Measurements from ENCODE around the gene DPYD. TPM values are rescaled to one million over a fixed set of nuclear protein-coding genes. Genes with fewer than 3 reads are reported as not detected.

The DPYD gene
- polyA plus RNA-seq, 1 of the 3 experiments (the other 2 are of a cell fraction) = 23.0 TPM

DNA sequence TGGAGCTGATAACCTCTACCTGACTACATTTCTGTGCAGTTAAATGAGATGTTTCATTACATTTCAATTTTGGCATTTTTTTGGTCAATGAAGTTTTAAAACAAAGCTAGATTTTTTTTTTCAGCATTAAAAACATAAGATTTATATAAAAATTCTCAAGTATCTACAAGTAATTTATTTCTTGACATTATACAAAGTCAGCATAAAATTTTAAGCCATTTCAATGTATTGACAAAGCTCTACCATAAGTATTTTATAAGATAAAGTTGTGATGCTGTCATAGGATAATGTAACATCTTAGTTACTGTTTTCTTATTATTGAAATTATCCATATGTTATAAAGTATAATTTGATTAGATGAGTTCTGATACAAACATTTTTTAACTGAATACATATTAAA is 847.7 kb downstream of the DPYD start:
- CTCF ChIA-PET = no interaction called here
- POLR2A ChIA-PET = no interaction called here
- no peak overlapping the region for H3K27ac ChIP-seq (ENCODE audit: low read depth in 2 of 2, low read length in 1 of 2)
- TF ChIP-seq TEAD4 (IDR thresholded peaks at IDR 0.05; ENCODE audit: borderline replicate concordance, insufficient read depth) (no peak), NRF1 (IDR thresholded peaks at IDR 0.05; ENCODE audit: low read depth, low read length) (no peak), TAF1 (IDR thresholded peaks at IDR 0.05; ENCODE audit: borderline replicate concordance, low read depth, low read length) (no peak), YY1 (IDR thresholded peaks at IDR 0.05; ENCODE audit: low read depth) (no peak), POLR2AphosphoS5 (IDR thresholded peaks at IDR 0.05; ENCODE audit: low read depth, low read length) (no peak), GABPA (IDR thresholded peaks at IDR 0.05; ENCODE audit: low read depth) (no peak), FOSL2 (IDR thresholded peaks at IDR 0.05; ENCODE audit: borderline replicate concordance, low read depth) (no peak), MXI1 (IDR thresholded peaks at IDR 0.05; ENCODE audit: low read depth, low read length) (no peak), EZH2phosphoT487 (IDR thresholded peaks at IDR 0.05; ENCODE audit: borderline replicate concordance, low read depth) (no peak), FOXM1 (IDR thresholded peaks at IDR 0.05; ENCODE audit: low read depth) (no peak), REST (IDR thresholded peaks at IDR 0.05; ENCODE audit: low read depth, low read length) (no peak), MAX (IDR thresholded peaks at IDR 0.05; ENCODE audit: low read depth) (no peak), EP300 (IDR thresholded peaks at IDR 0.05; ENCODE audit: borderline replicate concordance in 1 of 2, low read depth in 1 of 2, low read length in 1 of 2) (no peak)
- TF ChIP-seq, protein P1, sequence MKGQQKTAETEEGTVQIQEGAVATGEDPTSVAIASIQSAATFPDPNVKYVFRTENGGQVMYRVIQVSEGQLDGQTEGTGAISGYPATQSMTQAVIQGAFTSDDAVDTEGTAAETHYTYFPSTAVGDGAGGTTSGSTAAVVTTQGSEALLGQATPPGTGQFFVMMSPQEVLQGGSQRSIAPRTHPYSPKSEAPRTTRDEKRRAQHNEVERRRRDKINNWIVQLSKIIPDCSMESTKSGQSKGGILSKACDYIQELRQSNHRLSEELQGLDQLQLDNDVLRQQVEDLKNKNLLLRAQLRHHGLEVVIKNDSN (IDR thresholded peaks at IDR 0.05; ENCODE audit: borderline replicate concordance, low read depth) = no peak
- TF ChIP-seq, protein P2, sequence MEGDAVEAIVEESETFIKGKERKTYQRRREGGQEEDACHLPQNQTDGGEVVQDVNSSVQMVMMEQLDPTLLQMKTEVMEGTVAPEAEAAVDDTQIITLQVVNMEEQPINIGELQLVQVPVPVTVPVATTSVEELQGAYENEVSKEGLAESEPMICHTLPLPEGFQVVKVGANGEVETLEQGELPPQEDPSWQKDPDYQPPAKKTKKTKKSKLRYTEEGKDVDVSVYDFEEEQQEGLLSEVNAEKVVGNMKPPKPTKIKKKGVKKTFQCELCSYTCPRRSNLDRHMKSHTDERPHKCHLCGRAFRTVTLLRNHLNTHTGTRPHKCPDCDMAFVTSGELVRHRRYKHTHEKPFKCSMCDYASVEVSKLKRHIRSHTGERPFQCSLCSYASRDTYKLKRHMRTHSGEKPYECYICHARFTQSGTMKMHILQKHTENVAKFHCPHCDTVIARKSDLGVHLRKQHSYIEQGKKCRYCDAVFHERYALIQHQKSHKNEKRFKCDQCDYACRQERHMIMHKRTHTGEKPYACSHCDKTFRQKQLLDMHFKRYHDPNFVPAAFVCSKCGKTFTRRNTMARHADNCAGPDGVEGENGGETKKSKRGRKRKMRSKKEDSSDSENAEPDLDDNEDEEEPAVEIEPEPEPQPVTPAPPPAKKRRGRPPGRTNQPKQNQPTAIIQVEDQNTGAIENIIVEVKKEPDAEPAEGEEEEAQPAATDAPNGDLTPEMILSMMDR (IDR thresholded peaks at IDR 0.05) = no peak
- no peaks in the 10 kb centered on the region for H3K27me3 ChIP-seq (ENCODE audit: insufficient read depth)
- peaks cover 0 to 18% of the 10 kb centered on the region in 2 experiments for H3K36me3 ChIP-seq (replicated peaks in 1 of 2; ENCODE audit: control insufficient read depth in 1 of 2, insufficient read depth in 2 of 2, low read length in 1 of 2)
- DNase-seq = no peak
- H3K4me2 ChIP-seq = no peak overlapping the region
- no peak overlapping the region for H3K9ac ChIP-seq
- H3K4me3 ChIP-seq (ENCODE audit: low read depth in 2 of 2, low read length in 1 of 2) = no peak overlapping the region
- H2AFZ ChIP-seq (ENCODE audit: low read depth) = no peak overlapping the region
- H3K9me2 ChIP-seq = no peaks in the 10 kb centered on the region
- H3K79me2 ChIP-seq (ENCODE audit: insufficient read depth) = no peaks in the 10 kb centered on the region
- peaks cover 3% of the 10 kb centered on the region for H3F3A ChIP-seq (replicated peaks; ENCODE audit: insufficient read depth)
- H4K20me1 ChIP-seq (ENCODE audit: insufficient read depth) = no peaks in the 10 kb centered on the region
- peaks cover 6 to 10% of the 10 kb centered on the region in 2 experiments; a peak in 3 of 4 replicates for H3K4me1 ChIP-seq (ENCODE audit: control insufficient read depth in 1 of 2, insufficient read depth in 2 of 2, low read depth in 1 of 2, low read length in 1 of 2)
- no peaks in the 10 kb centered on the region for H3K9me3 ChIP-seq
